ENCODE measurements around the gene PMP22.

DNA sequence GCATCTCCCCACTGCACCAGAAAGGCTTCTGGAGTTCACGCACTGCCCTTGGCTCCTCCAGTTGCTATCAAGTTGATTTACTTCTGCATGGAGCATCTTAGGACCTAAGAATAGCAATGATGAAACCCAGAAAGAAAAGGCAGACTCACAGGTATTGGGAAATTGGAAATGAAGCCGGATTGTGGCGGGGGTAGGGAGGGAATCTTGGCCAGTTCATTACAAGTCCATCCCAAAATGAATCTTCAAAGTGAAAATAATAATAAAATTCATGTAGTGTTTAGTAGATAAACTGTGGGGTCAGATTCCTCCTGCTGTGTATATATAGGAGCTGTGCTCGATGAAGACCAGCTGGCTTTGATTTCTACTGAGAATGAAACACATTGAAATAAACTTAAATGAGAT is 42.6 kb upstream of the PMP22 start:
- TF ChIP-seq POLR2AphosphoS5 (IDR thresholded peaks at IDR 0.05; ENCODE audit: insufficient read depth, low read depth, low read length) (no peak), EZH2 (IDR thresholded peaks at IDR 0.05; ENCODE audit: borderline replicate concordance, low read depth, low read length, severe bottlenecking) (no peak), POLR2A (IDR thresholded peaks at IDR 0.05; ENCODE audit: low read depth, low read length) (no peak), GATA2 (IDR thresholded peaks at IDR 0.05; ENCODE audit: insufficient read depth, insufficient read length, low read depth, low read length) (no peak), MYC (IDR thresholded peaks at IDR 0.05; ENCODE audit: low read depth, low read length) (no peak), FOS (IDR thresholded peaks at IDR 0.05; ENCODE audit: borderline replicate concordance, insufficient read depth, low read length) (no peak), JUN (IDR thresholded peaks at IDR 0.05; ENCODE audit: borderline replicate concordance, insufficient read depth, insufficient read length, low read depth) (no peak)
- TF ChIP-seq, protein P1, sequence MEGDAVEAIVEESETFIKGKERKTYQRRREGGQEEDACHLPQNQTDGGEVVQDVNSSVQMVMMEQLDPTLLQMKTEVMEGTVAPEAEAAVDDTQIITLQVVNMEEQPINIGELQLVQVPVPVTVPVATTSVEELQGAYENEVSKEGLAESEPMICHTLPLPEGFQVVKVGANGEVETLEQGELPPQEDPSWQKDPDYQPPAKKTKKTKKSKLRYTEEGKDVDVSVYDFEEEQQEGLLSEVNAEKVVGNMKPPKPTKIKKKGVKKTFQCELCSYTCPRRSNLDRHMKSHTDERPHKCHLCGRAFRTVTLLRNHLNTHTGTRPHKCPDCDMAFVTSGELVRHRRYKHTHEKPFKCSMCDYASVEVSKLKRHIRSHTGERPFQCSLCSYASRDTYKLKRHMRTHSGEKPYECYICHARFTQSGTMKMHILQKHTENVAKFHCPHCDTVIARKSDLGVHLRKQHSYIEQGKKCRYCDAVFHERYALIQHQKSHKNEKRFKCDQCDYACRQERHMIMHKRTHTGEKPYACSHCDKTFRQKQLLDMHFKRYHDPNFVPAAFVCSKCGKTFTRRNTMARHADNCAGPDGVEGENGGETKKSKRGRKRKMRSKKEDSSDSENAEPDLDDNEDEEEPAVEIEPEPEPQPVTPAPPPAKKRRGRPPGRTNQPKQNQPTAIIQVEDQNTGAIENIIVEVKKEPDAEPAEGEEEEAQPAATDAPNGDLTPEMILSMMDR (IDR thresholded peaks at IDR 0.05; ENCODE audit: extremely low read depth in 1 of 2, insufficient read depth in 1 of 2, low read depth in 1 of 2, low read length in 2 of 2), result no peak
- TF ChIP-seq, protein P2, sequence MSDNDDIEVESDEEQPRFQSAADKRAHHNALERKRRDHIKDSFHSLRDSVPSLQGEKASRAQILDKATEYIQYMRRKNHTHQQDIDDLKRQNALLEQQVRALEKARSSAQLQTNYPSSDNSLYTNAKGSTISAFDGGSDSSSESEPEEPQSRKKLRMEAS (IDR thresholded peaks at IDR 0.05; ENCODE audit: insufficient read depth, insufficient read length), result no peak
